ENCODE results near the gene SPINT4. TPM values are rescaled to one million over a fixed set of nuclear protein-coding genes. Genes with fewer than 3 reads are reported as not detected.

SPINT4 gene
- total RNA-seq (2021; fragmentation: NEBNext Ultra II Directional; extraction: Animal tissue kit (Norgen Biotek cat#: 25700)) (not detected in 2 replicates), polyA plus RNA-seq (2011; rRNA removed) (not detected in 2 replicates), polyA minus RNA-seq (2011; rRNA and poly(A)+ RNA removed) (not detected in 2 replicates)
- not detected for polyA plus RNA-seq (2011; cell fraction: cytosol; rRNA removed)
- not detected for polyA plus RNA-seq (2011; cell fraction: nucleus; rRNA removed)
- polyA plus RNA-seq (2012, experiment 1 of 2) = not detected in 4 replicates
- polyA plus RNA-seq (2012, experiment 2 of 2) = not detected
- polyA plus RNA-seq (2013, experiment 1 of 2) = not detected
- not detected for polyA plus RNA-seq (2013, experiment 2 of 2)
- polyA minus RNA-seq (2011; cell fraction: cytosol; rRNA and poly(A)+ RNA removed) = not detected
- polyA minus RNA-seq (2011; cell fraction: nucleus; rRNA and poly(A)+ RNA removed) = not detected
- long read RNA-seq, experiment 1 = 0 reads
- long read RNA-seq, experiment 2 = 0 reads

DNA sequence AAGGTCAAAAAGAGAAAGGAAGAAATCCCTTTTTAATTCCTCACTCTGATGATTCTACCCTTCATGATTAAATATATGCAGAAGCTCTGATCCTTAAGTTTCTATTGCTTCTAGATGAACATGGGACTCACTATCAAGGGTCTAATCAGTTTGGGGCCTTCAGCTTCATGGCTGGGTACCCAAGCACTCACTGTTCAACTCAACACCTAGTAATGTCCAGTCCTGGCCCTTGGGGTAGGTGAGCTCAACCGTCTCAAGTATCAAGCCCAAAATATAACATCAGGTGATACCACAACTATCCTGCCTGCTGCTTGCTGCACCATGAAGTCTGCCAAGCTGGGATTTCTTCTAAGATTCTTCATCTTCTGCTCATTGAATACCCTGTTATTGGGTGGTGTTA, at the start of gene SPINT4:
SPINT4 (plus strand) TSS at position 301 of the 400 bp plus-strand sequence; CDS start at position 322, 21 bp downstream.
- no peak within 1 kb of the TSS for H2AK5ac ChIP-seq (ENCODE audit: low read depth, low read length)
- ChIA-PET POLR2A (ENCODE audit: partially characterized antibody) (no interaction called here), CTCF (ENCODE audit: partially characterized antibody) (no interaction called here)
- H3K4ac ChIP-seq (replicated peaks; ENCODE audit: insufficient read length, low read depth, low read length) = no peak within 1 kb of the TSS
- no peak within 1 kb of the TSS for H2BK120ac ChIP-seq (replicated peaks; ENCODE audit: low read depth, low read length)
- H3K27ac ChIP-seq (ENCODE audit: low read depth, low read length) = no peak within 1 kb of the TSS
- no peak within 1 kb of the TSS for H2BK15ac ChIP-seq (ENCODE audit: low read length)
- H3K14ac ChIP-seq (ENCODE audit: insufficient read length) = no peak within 1 kb of the TSS
- 95% methylated on average over 1 of the region's 1 CpG; no CpG with 5 or more reads in 1 of the 2 experiments for WGBS, 2 experiments (ENCODE audit: extremely low coverage in 1 of 2, insufficient coverage in 1 of 2, insufficient read length in 1 of 2, insufficient replicate concordance in 2 of 2, low coverage in 1 of 2, low lambda C conversion rate in 2 of 2, missing lambda C conversion rate in 1 of 2)
- H2BK20ac ChIP-seq (ENCODE audit: low read length) = no peak within 1 kb of the TSS
- H3K23me2 ChIP-seq (ENCODE audit: low read depth, low read length) = no peaks in the 10 kb centered on the region
- H3K9ac ChIP-seq (replicated peaks in 1 of 4; ENCODE audit: extremely low read depth in 1 of 4, low read depth in 3 of 4, low read length in 3 of 4) = no peak within 1 kb of the TSS
- no peak within 1 kb of the TSS for H3K56ac ChIP-seq (replicated peaks; ENCODE audit: insufficient read length, low read depth, low read length)
- H2BK12ac ChIP-seq (ENCODE audit: low read depth, low read length) = no peak within 1 kb of the TSS
- no peak within 1 kb of the TSS for H3K4me3 ChIP-seq (ENCODE audit: extremely low read depth in 1 of 4, insufficient read depth in 2 of 4, low read depth in 3 of 4, low read length in 4 of 4)
- no peak within 1 kb of the TSS for H3K4me2 ChIP-seq (ENCODE audit: insufficient read depth in 1 of 2, low read depth in 2 of 2, low read length in 2 of 2)
- H3K18ac ChIP-seq (ENCODE audit: extremely low read depth, low read length) = no peak within 1 kb of the TSS
- H4K5ac ChIP-seq (ENCODE audit: insufficient read length, low read depth, low read length) = no peak within 1 kb of the TSS
- H2AFZ ChIP-seq (ENCODE audit: low read length) = no peak within 1 kb of the TSS
- H2BK5ac ChIP-seq (ENCODE audit: low read depth, low read length) = no peak within 1 kb of the TSS
- no peak within 1 kb of the TSS for H4K91ac ChIP-seq (replicated peaks; ENCODE audit: insufficient read length, low read length)
- no peaks in the 10 kb centered on the region for H4K20me1 ChIP-seq (replicated peaks in 1 of 2; ENCODE audit: control insufficient read depth in 1 of 2, insufficient read depth in 2 of 2, low read length in 2 of 2)
- H3K27me3 ChIP-seq (replicated peaks in 1 of 4; ENCODE audit: control insufficient read depth in 3 of 4, extremely low read depth in 1 of 4, insufficient read depth in 3 of 4, low read length in 3 of 4) = no peaks in the 10 kb centered on the region
- DNase-seq (ENCODE audit: low read depth in 1 of 2, low spot score in 2 of 2) = no peak
- H3K36me3 ChIP-seq (ENCODE audit: control insufficient read depth in 2 of 4, insufficient read depth in 4 of 4, low read length in 3 of 4) = no peaks in the 10 kb centered on the region
- no peak for TF ChIP-seq CBX5 (IDR thresholded peaks at IDR 0.05; ENCODE audit: low read depth, low read length)
- no peak for TF ChIP-seq TAF7 (optimal IDR thresholded peaks at IDR 0.05; ENCODE audit: borderline replicate concordance, low read depth, low read length)
- TF ChIP-seq SP1 (IDR thresholded peaks at IDR 0.05; ENCODE audit: low read depth, low read length) = no peak
- TF ChIP-seq, protein P1, sequence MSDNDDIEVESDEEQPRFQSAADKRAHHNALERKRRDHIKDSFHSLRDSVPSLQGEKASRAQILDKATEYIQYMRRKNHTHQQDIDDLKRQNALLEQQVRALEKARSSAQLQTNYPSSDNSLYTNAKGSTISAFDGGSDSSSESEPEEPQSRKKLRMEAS (IDR thresholded peaks at IDR 0.05) = no peak
- no peak for TF ChIP-seq BRCA1 (IDR thresholded peaks at IDR 0.05; ENCODE audit: low read depth, low read length)
- TF ChIP-seq RBBP5 (IDR thresholded peaks at IDR 0.05; ENCODE audit: borderline replicate concordance, low read depth, low read length) = no peak
- no peak for TF ChIP-seq RNF2 (IDR thresholded peaks at IDR 0.05; ENCODE audit: borderline replicate concordance, low read depth, low read length, missing control alignments, poor library complexity, severe bottlenecking)
- TF ChIP-seq POLR2A (IDR thresholded peaks at IDR 0.05; ENCODE audit: control extremely low read depth in 1 of 2, low read depth in 2 of 2, low read length in 2 of 2) = no peak
- H3K23ac ChIP-seq (ENCODE audit: insufficient read length) = no peak within 1 kb of the TSS
- H3K79me1 ChIP-seq (ENCODE audit: low read depth, low read length) = no peaks in the 10 kb centered on the region
- no peaks in the 10 kb centered on the region for H3K9me3 ChIP-seq (ENCODE audit: insufficient read depth in 2 of 2, low read depth in 1 of 2, low read length in 1 of 2)
- no peaks in the 10 kb centered on the region for H3K79me2 ChIP-seq (ENCODE audit: control insufficient read depth in 1 of 2, insufficient read depth in 2 of 2, low read length in 2 of 2)
- FAIRE-seq = no peak
- no peaks in the 10 kb centered on the region for H3K4me1 ChIP-seq (replicated peaks in 1 of 4; ENCODE audit: control insufficient read depth in 3 of 4, insufficient read depth in 4 of 4, low read length in 3 of 4)
- no peak within 1 kb of the TSS for H4K8ac ChIP-seq (ENCODE audit: extremely low read depth, insufficient read depth, low read length)

Data from H1 (cell line).